ENCODE results near the gene SYS1. TPM values are rescaled to one million over a fixed set of nuclear protein-coding genes. Genes with fewer than 3 reads are reported as not detected.

The SYS1 gene
- total RNA-seq, 1 experiment from 2014 or later, result 29.1 TPM

- CTCF ChIA-PET, result interaction anchor here (0.6 to 1.5 kb wide), 3 partner anchors 38 to 59 kb away, joined by 3 read pairs; no protein-coding TSS in a partner anchor
- no peak for DNase-seq (ENCODE audit: low read depth, low spot score)
- peaks cover 6% of the 10 kb centered on the region; the same call in 1 of the 2 replicates for H3K4me1 ChIP-seq (ENCODE audit: control insufficient read depth, insufficient read depth, low read length)
- no peaks in the 10 kb centered on the region for H3K9me3 ChIP-seq (ENCODE audit: control insufficient read depth, insufficient read depth, low read depth, low read length)
- in situ Hi-C loops (cut with HindIII; ENCODE audit: low pct_unique_long_range_greater_than_20kb, low sequenced_read_pairs) (no loop called here), intact Hi-C loops (cut with micrococcal nuclease; ENCODE audit: unreplicated experiment) (no loop called here)
- no peak for TF ChIP-seq CTCF (IDR thresholded peaks at IDR 0.05)
- TF ChIP-seq, protein P1, sequence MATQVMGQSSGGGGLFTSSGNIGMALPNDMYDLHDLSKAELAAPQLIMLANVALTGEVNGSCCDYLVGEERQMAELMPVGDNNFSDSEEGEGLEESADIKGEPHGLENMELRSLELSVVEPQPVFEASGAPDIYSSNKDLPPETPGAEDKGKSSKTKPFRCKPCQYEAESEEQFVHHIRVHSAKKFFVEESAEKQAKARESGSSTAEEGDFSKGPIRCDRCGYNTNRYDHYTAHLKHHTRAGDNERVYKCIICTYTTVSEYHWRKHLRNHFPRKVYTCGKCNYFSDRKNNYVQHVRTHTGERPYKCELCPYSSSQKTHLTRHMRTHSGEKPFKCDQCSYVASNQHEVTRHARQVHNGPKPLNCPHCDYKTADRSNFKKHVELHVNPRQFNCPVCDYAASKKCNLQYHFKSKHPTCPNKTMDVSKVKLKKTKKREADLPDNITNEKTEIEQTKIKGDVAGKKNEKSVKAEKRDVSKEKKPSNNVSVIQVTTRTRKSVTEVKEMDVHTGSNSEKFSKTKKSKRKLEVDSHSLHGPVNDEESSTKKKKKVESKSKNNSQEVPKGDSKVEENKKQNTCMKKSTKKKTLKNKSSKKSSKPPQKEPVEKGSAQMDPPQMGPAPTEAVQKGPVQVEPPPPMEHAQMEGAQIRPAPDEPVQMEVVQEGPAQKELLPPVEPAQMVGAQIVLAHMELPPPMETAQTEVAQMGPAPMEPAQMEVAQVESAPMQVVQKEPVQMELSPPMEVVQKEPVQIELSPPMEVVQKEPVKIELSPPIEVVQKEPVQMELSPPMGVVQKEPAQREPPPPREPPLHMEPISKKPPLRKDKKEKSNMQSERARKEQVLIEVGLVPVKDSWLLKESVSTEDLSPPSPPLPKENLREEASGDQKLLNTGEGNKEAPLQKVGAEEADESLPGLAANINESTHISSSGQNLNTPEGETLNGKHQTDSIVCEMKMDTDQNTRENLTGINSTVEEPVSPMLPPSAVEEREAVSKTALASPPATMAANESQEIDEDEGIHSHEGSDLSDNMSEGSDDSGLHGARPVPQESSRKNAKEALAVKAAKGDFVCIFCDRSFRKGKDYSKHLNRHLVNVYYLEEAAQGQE (IDR thresholded peaks at IDR 0.05; ENCODE audit: insufficient read depth in 1 of 2, low read depth in 2 of 2, low read length in 1 of 2), result no peak
- no peak for TF ChIP-seq POLR2AphosphoS5 (IDR thresholded peaks at IDR 0.05; ENCODE audit: low read depth, low read length)
- no peak for TF ChIP-seq SIN3A (IDR thresholded peaks at IDR 0.05; ENCODE audit: borderline replicate concordance, insufficient read depth, low read depth, low read length)
- TF ChIP-seq TCF7L2 (IDR thresholded peaks at IDR 0.05; ENCODE audit: low read depth, low read length), result no peak
- ATAC-seq, result no peak
- POLR2A ChIA-PET, result no interaction called here
- no peak overlapping the region for H3K4me3 ChIP-seq (ENCODE audit: low read depth in 2 of 2, low read length in 2 of 2)
- no peak overlapping the region for H3K27ac ChIP-seq (ENCODE audit: low read length)
- H3K27me3 ChIP-seq (ENCODE audit: control insufficient read depth, insufficient read depth, low read length), result no peaks in the 10 kb centered on the region
- no TSS peak for BruUV-seq (replicated peaks)
- no peaks in the 10 kb centered on the region; the same call in 1 of the 2 replicates for H3K36me3 ChIP-seq (ENCODE audit: control insufficient read depth, insufficient read depth, low read length)
Observed at GRCh38 chr20:45370571-45371160, 7.7 kb downstream of the SYS1 start.

- Histone ChIP-seq H3K36me3 (ENCODE audit: control insufficient read depth, insufficient read depth, low read length) (no peaks in the 10 kb centered on the region; the same call in 1 of the 2 replicates), H3K27ac (ENCODE audit: low read length) (no peak overlapping the region), H3K27me3 (ENCODE audit: control insufficient read depth, insufficient read depth, low read length) (no peaks in the 10 kb centered on the region), H3K4me3 (ENCODE audit: low read depth in 2 of 2, low read length in 2 of 2) (no peak overlapping the region), H3K4me1 (ENCODE audit: control insufficient read depth, insufficient read depth, low read length) (peaks cover 6% of the 10 kb centered on the region; the same call in 1 of the 2 replicates), H3K9me3 (ENCODE audit: control insufficient read depth, insufficient read depth, low read depth, low read length) (no peaks in the 10 kb centered on the region)
- TF ChIP-seq POLR2AphosphoS5 (IDR thresholded peaks at IDR 0.05; ENCODE audit: low read depth, low read length) (no peak), CTCF (IDR thresholded peaks at IDR 0.05) (no peak)
- no peak for ATAC-seq
- BruUV-seq (replicated peaks), result no TSS peak
- intact Hi-C loops (cut with micrococcal nuclease; ENCODE audit: unreplicated experiment), result loop anchor here (2.0 kb wide), 1 partner anchor 65 kb away; no protein-coding TSS in a partner anchor
- CTCF ChIA-PET, result interaction anchor here (3.8 kb wide), 1 partner anchor 64 kb away, joined by 47 read pairs; no protein-coding TSS in a partner anchor
- no peak for DNase-seq (ENCODE audit: low read depth, low spot score)
- in situ Hi-C loops (cut with HindIII; ENCODE audit: low pct_unique_long_range_greater_than_20kb, low sequenced_read_pairs), result no loop called here
- POLR2A ChIA-PET, result no interaction called here
Observed at GRCh38 chr20:45372241-45372640, 9.3 kb downstream of the SYS1 start.
